ENCODE measurements around the gene IER5L.
A peak's percentile ranks its signal among the peaks of the same experiment; 100 is the strongest.

Gene IER5L

DNA sequence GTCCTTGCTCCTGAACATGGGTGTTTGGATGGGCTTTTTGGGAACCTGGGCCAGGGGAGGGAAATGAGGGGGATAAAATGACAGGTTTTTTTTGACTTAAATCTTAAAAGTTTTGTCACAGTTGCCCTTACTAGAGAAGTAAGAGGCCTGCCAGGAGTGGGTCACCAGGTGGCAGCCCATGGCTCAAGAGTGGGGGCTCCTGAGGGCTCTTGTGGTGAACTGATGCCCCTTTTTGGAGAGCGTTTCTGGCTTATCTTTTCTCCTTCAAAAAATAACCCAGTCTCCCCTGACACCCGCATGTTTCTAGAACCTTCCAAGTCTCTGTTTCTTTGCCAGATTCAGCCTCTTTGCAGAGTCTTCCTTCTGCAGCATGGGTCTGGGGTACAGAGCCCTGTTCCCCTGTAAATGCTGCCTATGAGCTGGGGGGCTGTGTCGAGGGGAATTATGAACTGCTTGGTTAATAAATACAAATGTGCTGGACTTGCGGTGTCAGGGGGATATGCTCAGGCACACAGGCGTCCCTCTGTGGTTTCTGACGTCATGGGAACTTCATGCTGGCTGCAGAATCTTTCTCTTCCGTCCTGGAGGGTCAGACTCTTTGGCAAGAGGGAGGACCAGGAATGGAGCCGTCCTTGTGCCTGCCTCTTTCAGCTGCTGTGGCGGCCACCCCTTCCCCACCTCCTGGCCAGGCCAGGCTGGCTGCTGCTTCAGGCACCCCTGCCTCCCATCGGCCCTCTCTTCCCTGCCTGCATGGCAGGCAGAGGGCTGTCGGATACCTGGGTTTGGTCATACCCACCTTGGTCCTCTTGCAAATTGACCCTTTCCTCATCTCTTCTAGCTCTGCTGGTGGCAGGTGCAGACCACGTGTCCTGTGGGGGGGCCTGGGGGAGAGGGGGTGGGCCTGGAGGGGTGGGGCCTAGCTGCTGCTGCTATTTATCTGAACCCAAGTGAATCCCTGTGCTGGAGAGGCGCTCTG, 36.7 kb downstream of the IER5L start:
- Mint-ChIP-seq H3K4me1 (peaks cover 80% of the 10 kb centered on the region), H3K36me3 (ENCODE audit: low read depth) (peaks cover 13% of the 10 kb centered on the region)
- TF ChIP-seq, protein P1, sequence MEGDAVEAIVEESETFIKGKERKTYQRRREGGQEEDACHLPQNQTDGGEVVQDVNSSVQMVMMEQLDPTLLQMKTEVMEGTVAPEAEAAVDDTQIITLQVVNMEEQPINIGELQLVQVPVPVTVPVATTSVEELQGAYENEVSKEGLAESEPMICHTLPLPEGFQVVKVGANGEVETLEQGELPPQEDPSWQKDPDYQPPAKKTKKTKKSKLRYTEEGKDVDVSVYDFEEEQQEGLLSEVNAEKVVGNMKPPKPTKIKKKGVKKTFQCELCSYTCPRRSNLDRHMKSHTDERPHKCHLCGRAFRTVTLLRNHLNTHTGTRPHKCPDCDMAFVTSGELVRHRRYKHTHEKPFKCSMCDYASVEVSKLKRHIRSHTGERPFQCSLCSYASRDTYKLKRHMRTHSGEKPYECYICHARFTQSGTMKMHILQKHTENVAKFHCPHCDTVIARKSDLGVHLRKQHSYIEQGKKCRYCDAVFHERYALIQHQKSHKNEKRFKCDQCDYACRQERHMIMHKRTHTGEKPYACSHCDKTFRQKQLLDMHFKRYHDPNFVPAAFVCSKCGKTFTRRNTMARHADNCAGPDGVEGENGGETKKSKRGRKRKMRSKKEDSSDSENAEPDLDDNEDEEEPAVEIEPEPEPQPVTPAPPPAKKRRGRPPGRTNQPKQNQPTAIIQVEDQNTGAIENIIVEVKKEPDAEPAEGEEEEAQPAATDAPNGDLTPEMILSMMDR (IDR thresholded peaks at IDR 0.05; ENCODE audit: unreplicated experiment in 3 of 3): no peak

DNA sequence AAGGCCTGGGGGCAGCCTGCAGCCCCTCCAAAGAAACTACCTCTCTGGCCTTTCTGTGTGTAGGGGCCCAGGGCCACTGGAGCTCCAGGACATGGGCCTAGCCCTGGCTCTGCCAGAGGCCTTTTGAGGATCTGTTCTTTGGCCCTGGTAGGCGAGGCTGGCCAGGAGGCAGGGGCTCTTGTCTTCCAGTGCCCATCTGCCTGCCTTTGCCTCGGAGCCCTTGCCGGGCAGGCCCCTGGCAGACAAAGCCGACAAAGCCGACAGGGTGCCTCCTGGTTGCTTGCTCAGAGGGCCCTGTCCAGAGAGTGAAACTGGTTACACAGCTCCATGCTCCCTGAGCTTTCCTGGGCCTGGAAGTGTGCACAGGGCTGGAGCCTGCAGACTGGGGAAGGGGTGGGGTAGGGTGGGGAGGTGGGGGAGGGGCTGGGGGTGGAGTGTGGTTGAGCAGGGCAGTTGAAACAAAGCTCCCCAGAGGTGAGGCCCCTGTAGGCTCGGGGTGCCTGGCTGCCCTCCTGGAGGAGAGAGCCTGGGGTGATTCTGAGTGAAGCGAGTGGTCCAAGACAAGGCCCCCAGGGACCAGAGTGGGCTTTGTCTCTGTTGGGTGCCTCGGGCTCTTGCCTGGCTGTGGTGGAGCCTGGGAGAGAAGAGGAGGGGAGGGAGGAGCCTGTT, 37.5 kb downstream of the IER5L start:
- H3K36me3 Mint-ChIP-seq (ENCODE audit: low read depth): peaks cover 13% of the 10 kb centered on the region
- H3K27ac Mint-ChIP-seq: peak overlapping the region; percentile 98 to 99 (median 98)
- peaks cover 3% of the 10 kb centered on the region for H3K27me3 Mint-ChIP-seq (ENCODE audit: low read depth)
- peak overlapping the region; percentile 73 to 81 (median 80) for H3K4me3 Mint-ChIP-seq
- TF ChIP-seq, protein P1 (IDR thresholded peaks at IDR 0.05; ENCODE audit: unreplicated experiment in 3 of 3): no peak
- no peaks in the 10 kb centered on the region for H3K9me3 Mint-ChIP-seq
- peaks cover 71% of the 10 kb centered on the region for H3K4me1 Mint-ChIP-seq

More for the DNA sequence above, 36.7 kb downstream of the IER5L start:
- H3K27me3 Mint-ChIP-seq (ENCODE audit: low read depth): peaks cover 3% of the 10 kb centered on the region
- peak overlapping the region; percentile 98 to 99 (median 98) for H3K27ac Mint-ChIP-seq
- peak overlapping the region; percentile 73 to 81 (median 80) for H3K4me3 Mint-ChIP-seq
- no peaks in the 10 kb centered on the region for H3K9me3 Mint-ChIP-seq

DNA sequence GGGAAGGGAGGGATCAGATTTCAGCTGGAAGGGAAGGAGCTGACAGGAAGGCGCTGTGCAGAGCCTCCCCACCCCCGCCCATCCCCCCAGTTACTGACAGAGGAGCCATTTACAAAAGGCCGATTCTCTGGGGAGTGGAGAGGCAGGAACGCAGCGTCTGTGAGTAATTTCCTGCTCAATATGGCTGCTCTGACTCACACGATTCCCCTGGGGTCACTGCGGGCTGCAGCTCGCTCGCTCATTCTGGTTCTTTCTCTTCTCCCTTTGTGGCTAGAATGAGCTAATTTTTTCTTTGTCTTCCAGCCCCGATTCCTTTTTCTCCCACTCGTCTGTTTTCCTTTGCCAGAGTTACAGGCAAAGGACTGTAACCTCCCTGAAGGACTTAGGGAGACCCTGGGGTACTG, 38.1 kb downstream of the IER5L start:
- H3K27me3 Mint-ChIP-seq (ENCODE audit: low read depth): peaks cover 3% of the 10 kb centered on the region

DNA sequence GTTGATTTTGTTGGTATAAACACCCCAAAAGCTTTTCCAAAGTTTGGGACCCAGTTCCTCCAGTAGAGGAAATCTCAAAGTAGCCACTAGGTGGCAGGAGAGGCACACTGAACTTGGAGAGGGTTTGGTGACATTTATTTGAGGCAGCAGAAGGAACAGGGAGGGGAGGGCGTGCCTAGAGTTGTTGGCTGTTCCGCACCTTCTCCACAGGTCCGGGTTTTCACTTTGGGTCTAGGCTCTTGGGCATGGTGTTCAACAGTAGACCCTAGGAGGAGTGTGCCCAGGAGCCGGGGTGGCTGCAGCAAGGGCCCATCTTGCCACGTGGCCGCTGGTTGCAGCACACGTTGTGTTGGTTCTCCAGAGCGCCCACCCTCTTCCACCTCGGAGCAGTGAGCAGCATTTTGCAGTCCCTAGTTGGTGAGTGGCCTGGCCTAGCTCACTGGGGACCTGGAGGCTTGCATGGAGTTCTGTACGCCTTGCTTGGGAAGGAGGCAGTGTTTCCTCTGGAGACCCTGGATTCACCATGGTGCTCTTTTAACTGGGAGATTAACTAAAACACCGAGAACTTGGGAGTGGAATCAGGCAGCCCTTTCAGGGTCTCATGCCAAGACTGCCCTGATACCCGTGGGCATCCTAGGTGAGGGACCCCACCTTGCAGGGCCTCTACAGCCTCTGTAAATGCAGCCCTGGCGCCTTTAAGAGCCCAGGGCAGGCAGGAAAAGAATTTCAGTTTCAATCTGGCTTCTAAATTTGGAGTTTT, 38.6 kb downstream of the IER5L start:
- Mint-ChIP-seq H3K4me3 (peak overlapping the region; percentile 73 to 81 (median 80)), H3K4me1 (peaks cover 67% of the 10 kb centered on the region), H3K9me3 (no peaks in the 10 kb centered on the region), H3K27ac (peak overlapping the region; percentile 98 to 99 (median 98)), H3K27me3 (ENCODE audit: low read depth) (peaks cover 3% of the 10 kb centered on the region), H3K36me3 (ENCODE audit: low read depth) (peaks cover 22% of the 10 kb centered on the region)
- TF ChIP-seq, protein P1 (IDR thresholded peaks at IDR 0.05; ENCODE audit: unreplicated experiment in 3 of 3): peak; percentile 86 to 90 (median 87)

More for the DNA sequence above, 38.1 kb downstream of the IER5L start:
- Mint-ChIP-seq H3K9me3 (no peaks in the 10 kb centered on the region), H3K27ac (peak overlapping the region; percentile 98 to 99 (median 98)), H3K4me3 (peak overlapping the region; percentile 73 to 81 (median 80)), H3K4me1 (peaks cover 67% of the 10 kb centered on the region), H3K36me3 (ENCODE audit: low read depth) (peaks cover 17% of the 10 kb centered on the region)
- TF ChIP-seq, protein P1 (IDR thresholded peaks at IDR 0.05; ENCODE audit: unreplicated experiment in 3 of 3): no peak

DNA sequence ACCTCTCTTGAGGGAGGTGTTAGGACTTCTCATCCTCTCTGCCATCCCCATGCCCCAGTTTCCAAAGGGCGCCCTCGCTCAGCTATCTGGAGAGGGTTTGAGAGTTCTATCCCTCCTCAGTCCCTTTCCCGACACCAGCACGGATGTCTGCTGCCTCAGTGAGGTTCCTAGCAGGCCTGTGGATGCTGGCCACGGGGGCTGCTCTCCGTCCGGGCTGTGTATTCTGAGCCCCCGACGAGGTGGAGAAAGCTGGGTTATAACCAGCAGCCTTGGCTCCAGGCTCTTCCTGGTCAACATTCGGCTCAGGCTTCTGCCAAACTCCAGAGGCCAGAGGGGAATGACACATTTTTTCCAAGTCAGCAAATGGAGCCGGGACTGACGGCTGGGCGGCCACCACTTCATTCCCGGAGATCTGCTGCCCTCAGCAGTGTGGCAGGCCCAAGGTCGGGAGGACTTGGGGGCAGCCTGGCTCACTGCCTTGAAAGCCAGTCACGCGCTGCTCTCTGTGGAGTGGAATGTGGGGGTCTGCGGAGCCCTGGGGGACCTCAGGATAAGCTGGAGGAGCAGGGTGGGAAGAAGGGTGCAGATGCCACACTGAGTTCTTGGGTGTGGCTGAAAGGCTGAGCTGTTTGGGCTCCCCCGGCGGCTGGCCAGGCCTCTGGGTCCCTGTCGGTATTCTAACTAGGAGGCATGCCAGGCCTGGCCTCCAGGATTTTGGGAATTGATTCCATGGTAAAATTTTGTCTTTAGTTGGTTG, 39.4 kb downstream of the IER5L start:
- peaks cover 60% of the 10 kb centered on the region for H3K4me1 Mint-ChIP-seq
- TF ChIP-seq, protein P1 (IDR thresholded peaks at IDR 0.05; ENCODE audit: unreplicated experiment in 3 of 3): no peak
- H3K36me3 Mint-ChIP-seq (ENCODE audit: low read depth): peaks cover 21% of the 10 kb centered on the region
- H3K27me3 Mint-ChIP-seq (ENCODE audit: low read depth): no peaks in the 10 kb centered on the region
- peak overlapping the region; percentile 73 to 81 (median 80) for H3K4me3 Mint-ChIP-seq
- no peaks in the 10 kb centered on the region for H3K9me3 Mint-ChIP-seq
- peak overlapping the region; percentile 98 to 99 (median 98) for H3K27ac Mint-ChIP-seq
